ENCODE results near the gene TM4SF4. TPM values are rescaled to one million over a fixed set of nuclear protein-coding genes. Genes with fewer than 3 reads are reported as not detected.

The TM4SF4 gene
- total RNA-seq (ENCODE audit: low replicate concordance) = 1.2 TPM in 1 of 2 replicates, not detected in the other

DNA sequence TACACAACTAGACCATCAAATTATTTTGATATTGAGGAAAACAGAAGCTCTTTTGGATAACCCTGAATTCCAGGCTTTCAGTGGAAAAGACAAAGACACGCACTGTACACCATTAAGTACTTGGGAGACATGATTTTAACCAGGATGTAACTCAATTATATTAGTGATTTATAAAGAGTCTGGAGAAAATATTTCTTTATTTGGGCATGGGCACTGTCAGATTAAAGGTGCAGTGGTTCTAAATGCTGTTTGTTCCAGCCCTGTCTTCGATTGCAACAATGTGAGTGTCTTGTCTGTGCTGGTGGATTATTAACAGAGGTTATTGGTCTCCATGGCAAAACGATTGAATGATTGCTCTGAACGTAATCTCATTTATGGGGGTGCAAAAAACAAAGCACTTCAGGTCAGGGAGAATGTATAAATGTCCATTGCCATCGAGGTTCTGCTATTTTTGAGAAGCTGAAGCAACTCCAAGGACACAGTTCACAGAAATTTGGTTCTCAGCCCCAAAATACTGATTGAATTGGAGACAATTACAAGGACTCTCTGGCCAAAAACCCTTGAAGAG, at the start of gene TM4SF4:
Gene TM4SF4, plus strand, starts transcription at position 448 of the 568 bp plus-strand sequence. CDS start 181 bp downstream, outside the sequence.

Other genes starting within 250 kb of the TM4SF4 start
- 0.15 and 2.5 TPM in 2 replicates for gene TM4SF18, start 141.1 kb upstream of the TM4SF4 start, total RNA-seq (ENCODE audit: low replicate concordance)
- 76.5 and 458 TPM in 2 replicates for gene TM4SF1, start 97.0 kb upstream of the TM4SF4 start, total RNA-seq (ENCODE audit: low replicate concordance)
- gene WWTR1, start 183.3 kb downstream of the TM4SF4 start, total RNA-seq (ENCODE audit: low replicate concordance) = 15.4 and 108 TPM in 2 replicates

All from smooth muscle cell of the coronary artery (primary cell).